ENCODE results near the gene ALX4.

The ALX4 gene

DNA sequence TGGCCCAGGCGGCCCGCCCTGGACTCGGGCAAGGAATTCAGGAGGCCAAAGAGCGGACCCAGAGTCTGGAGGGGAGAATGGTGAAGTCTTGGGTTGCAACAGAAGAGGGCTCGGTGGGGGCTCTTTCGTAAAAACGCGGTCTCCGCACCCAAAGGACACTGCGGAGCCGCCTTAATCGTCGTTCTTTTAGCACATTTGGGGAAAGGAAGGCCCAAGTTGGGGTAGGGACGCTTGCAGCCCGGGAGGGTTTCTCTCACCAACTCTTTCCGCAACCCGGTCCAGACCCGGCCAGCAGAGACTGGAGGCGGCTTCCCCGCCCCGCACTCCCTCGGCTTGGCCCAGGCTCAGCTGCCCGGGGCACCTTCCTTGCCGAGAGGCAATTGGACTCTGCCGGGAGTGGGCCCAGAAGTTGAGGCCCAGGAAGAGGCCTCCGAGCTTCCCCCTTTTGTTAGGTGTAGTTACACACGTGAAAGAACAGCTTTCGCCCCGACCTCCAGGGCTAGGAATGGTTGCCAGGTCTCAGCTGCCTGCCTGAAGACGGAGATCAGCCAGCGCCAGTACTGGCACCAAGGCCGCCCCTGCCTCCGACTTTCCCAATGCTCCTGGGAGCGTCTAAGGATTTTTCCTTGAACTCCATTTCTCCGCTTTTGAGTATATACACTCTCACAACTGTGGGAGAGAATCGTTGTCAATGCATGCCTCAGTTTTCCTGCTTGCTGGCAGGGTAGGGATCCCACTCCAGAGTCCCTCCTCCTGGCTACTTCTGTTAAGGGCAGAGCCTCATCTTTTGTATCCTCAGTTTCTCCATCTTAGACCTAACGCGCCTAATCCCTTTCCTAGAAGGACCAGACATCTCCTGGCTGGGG is 3.7 kb downstream of the ALX4 start:
- TF ChIP-seq, protein P1, sequence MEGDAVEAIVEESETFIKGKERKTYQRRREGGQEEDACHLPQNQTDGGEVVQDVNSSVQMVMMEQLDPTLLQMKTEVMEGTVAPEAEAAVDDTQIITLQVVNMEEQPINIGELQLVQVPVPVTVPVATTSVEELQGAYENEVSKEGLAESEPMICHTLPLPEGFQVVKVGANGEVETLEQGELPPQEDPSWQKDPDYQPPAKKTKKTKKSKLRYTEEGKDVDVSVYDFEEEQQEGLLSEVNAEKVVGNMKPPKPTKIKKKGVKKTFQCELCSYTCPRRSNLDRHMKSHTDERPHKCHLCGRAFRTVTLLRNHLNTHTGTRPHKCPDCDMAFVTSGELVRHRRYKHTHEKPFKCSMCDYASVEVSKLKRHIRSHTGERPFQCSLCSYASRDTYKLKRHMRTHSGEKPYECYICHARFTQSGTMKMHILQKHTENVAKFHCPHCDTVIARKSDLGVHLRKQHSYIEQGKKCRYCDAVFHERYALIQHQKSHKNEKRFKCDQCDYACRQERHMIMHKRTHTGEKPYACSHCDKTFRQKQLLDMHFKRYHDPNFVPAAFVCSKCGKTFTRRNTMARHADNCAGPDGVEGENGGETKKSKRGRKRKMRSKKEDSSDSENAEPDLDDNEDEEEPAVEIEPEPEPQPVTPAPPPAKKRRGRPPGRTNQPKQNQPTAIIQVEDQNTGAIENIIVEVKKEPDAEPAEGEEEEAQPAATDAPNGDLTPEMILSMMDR (IDR thresholded peaks at IDR 0.05; ENCODE audit: borderline replicate concordance, insufficient read depth, low read depth, low read length): no peak
- no peak overlapping the region for H3K4me3 ChIP-seq (ENCODE audit: low read depth, low read length)

DNA sequence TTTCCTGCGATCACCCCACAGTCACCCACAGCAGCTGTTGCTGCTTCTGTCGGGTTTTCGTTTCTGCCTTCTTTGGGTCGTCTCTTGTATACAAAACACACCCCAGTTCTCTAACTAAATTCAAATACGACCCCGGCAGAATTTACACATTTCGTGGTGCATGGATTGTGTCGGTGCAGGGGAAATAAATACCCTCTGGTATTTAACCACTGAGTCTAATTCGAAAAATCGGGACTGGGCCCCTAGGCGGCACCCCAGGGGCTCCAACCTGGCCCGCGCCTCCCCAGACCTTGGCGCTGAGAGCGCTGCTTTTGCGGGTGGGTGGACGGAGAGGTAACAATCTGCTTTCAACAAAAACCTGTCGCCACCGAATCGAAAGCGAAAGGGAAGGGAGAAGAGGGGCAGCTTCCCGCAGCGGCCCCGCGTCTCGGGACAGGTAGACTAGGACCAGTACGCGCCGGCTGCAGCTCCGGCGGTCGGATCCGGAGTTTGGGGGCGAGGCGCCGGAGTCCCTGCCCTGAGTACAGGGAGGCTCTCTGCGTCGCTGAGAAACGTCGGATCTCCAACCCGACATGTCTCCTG is 4.4 kb downstream of the ALX4 start:
- no peak overlapping the region for H3K4me3 ChIP-seq (ENCODE audit: low read depth, low read length)
- TF ChIP-seq, protein P1 (IDR thresholded peaks at IDR 0.05; ENCODE audit: borderline replicate concordance, insufficient read depth, low read depth, low read length): no peak

DNA sequence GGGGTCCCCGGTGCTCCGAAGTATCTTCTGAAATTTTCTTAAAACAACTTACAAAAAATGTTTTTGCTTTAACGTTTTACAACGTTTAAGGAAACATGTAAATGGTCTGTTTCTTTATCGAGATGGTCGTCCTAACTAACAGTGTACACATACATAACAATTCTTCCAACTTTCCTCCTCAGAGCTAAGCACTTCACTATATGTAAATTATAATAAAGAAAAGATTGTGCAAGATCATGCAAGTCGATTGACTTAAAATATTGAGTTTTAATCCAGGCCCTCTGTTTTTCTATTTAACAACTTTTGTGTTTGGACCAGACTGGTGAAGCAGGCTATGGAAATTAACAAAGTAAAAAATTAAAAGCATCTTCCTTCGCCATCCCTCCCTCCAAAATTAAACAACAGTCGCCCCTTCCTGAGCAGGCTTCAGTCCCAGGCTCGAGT is 4.9 kb downstream of the ALX4 start:
- TF ChIP-seq, protein P1 (IDR thresholded peaks at IDR 0.05; ENCODE audit: borderline replicate concordance, insufficient read depth, low read depth, low read length): no peak
- no peak overlapping the region for H3K4me3 ChIP-seq (ENCODE audit: low read depth, low read length)

DNA sequence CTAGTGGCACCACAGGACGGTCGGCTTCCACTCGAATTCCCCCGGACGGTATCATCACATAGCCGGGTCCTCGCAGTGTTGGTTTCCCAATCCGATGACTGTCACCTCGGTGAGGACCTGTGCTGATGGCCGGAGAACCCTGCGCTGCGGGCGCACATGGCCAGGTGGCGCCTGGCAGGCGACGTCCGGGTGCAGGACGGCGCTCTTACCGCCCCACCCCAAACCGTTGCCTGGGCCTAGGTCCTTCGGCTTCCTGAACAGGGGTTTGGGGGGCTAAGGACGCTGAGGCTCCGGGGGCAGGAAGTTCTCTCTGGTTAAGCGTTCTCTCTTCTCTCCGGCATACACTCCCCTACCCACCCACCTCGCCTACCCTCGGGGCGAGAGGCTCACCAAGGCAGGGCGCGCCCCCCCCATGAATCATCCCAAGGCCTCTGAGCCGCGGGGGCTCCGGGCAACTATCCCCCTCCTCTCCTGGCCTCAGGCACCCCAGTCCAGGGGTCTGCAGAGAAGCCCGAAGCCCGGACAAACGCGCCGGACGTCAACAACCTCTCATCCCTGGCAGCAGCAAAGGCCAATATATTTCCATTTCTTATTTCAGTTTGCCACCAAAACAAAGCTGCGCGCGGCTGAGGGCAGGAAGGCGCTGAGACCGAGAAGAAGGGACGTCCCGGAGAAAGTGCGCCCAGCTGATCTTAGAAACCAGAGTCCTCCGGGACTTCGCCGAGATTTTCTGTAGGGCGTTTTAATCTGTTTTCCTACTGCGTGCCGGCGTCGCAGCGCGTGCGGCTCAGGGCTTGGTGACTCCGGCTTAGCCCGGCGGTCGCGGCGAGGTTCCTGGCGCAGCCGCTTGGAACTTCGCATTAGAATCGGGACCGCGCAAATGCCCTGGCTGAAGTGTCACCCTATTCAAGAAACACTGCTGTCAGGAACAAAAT is 5.6 kb downstream of the ALX4 start:
- TF ChIP-seq, protein P1 (IDR thresholded peaks at IDR 0.05; ENCODE audit: borderline replicate concordance, insufficient read depth, low read depth, low read length): no peak
- no peak overlapping the region for H3K4me3 ChIP-seq (ENCODE audit: low read depth, low read length)

DNA sequence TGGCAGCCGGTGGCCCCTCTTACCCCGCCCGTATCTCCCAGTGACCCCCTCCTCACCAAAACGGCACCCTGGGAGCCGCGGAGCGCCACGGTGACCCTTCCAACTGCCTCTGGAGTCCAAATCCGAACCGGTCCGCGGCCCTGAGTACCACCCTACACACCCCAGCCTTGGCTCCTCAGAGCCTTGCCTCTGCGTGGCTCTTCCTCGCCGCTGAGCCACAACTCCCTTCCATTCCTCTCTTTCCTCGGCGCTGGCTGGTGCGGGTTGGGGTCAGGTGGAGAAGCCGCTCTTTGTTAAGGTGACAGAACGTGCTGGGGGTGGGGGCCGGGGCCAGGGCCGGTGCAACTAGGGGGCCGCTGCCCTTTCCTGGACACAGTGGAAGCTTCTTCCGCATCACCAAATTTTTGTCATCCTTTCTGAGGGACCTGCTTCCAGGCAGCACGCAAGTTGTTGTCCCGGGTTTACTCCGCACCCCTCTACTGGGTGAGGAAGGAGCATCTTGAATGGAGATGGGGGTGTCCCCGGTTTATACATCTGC is 6.5 kb downstream of the ALX4 start:
- TF ChIP-seq, protein P1 (IDR thresholded peaks at IDR 0.05; ENCODE audit: borderline replicate concordance, insufficient read depth, low read depth, low read length): no peak
- H3K4me3 ChIP-seq (ENCODE audit: low read depth, low read length): no peak overlapping the region

DNA sequence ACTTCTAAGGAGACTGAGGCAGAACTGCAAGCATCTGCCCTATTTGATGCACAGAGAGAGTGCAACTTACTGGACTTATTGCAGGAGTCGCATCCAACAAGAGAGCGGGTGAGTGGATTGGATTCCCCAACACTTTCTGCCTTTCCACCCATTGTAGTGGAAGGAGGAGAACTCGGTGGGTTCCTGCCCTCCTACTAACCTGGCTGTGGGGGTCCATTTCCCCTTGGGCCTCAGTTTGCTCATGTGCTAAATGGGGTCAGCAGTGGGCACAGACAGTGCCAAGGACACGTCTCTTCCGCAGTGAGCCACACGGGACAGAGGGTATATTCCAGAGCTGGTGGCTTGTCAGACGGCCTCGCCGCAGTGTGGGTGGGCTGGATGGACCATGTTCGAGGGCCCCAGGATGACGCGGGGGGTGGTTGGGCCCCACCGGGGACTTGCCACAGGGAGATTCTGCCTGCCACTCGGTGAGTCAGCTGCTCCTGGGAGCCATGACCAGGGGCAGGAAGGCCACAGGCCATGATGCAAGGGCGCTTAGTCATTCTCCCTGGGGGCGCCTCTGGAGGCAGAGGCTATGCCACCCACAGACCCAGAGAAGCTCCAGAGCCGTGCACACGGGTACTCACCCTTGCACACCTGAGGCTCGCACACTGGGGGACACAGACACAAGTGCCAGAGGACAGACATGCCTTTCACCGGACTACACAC is 8.2 kb downstream of the ALX4 start:
- TF ChIP-seq, protein P1 (IDR thresholded peaks at IDR 0.05; ENCODE audit: borderline replicate concordance, insufficient read depth, low read depth, low read length): no peak
- no peak overlapping the region for H3K4me3 ChIP-seq (ENCODE audit: low read depth, low read length)
